ENCODE results near the gene SFSWAP. TPM values are rescaled to one million over a fixed set of nuclear protein-coding genes. Genes with fewer than 3 reads are reported as not detected.

The SFSWAP gene
- total and polyA plus RNA-seq, 2 of the 8 experiments (the other 6 are each of a cell fraction or from before 2014, with no cell fraction given): 36.5 to 49.5 TPM

DNA sequence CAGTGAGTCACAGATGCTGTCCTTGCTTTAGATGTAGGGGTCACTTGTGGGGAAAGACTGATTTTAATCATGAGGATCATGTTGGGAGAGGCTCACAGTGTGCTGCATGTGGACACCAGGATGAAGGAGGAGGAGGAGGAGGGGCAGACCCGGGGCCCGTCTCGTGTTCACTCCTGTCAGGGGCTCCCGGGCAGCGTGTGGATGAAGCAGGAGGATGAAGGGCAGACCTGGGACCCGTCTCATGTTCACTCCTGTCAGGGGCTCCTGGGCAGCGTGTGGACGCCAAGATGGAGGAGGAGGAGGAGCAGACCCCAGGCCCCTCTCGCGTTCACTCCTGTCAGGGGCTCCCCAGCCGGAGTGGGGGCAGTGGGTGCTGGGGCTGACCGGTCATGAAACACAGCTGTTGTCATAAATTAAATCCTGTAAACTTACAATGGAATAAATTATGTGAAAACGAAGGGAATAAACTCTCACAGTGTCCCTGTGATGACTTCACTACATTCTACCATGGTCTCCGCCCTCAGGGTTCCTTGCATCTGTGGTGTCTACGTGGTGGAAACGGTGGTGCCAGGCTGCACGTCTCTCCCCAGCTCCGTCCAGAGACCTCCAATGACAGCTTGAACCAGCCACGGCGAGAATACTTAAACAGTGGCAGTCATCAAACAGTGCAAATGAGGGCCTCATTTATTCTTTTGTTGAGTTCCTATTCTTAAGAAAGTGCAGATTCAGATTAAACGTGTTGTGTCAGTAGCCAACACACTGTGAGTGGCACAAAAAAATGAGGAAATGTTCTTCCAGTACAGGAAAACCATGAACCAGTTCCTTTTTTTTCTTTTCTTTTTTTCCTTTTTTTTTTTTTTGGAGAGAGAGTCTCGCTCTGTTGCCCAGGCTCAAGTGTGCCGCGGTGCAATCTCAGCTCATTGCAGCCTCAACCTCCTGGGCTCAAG lies 37.7 kb upstream of the SFSWAP start:
- H2BK12ac ChIP-seq (ENCODE audit: low read depth, low read length): no peak overlapping the region
- no peak overlapping the region for H2AK5ac ChIP-seq (ENCODE audit: low read depth, low read length)
- no peak overlapping the region for H3K27ac ChIP-seq (ENCODE audit: low read depth, low read length)
- no peak overlapping the region for H2BK20ac ChIP-seq (ENCODE audit: low read length)
- no peak overlapping the region for H4K91ac ChIP-seq (replicated peaks; ENCODE audit: insufficient read length, low read length)
- H4K20me1 ChIP-seq (replicated peaks in 1 of 2; ENCODE audit: control insufficient read depth in 1 of 2, insufficient read depth in 2 of 2, low read length in 2 of 2): no peaks in the 10 kb centered on the region
- H3K4ac ChIP-seq (replicated peaks; ENCODE audit: insufficient read length, low read depth, low read length): no peak overlapping the region
- no peak for DNase-seq (ENCODE audit: low read depth in 1 of 2, low spot score in 2 of 2)
- no peak overlapping the region for H3K4me3 ChIP-seq (ENCODE audit: extremely low read depth in 1 of 4, insufficient read depth in 2 of 4, low read depth in 3 of 4, low read length in 4 of 4)
- 92% methylated on average over 22 of the region's 24 CpGs; no CpG with 5 or more reads in 1 of the 2 experiments for WGBS, 2 experiments (ENCODE audit: extremely low coverage in 1 of 2, insufficient coverage in 1 of 2, insufficient read length in 1 of 2, insufficient replicate concordance in 2 of 2, low coverage in 1 of 2, low lambda C conversion rate in 2 of 2, missing lambda C conversion rate in 1 of 2)
- H3K14ac ChIP-seq (ENCODE audit: insufficient read length): no peak overlapping the region
- no peaks in the 10 kb centered on the region for H3K4me1 ChIP-seq (replicated peaks in 1 of 4; ENCODE audit: control insufficient read depth in 3 of 4, insufficient read depth in 4 of 4, low read length in 3 of 4)
- no peak overlapping the region for H2BK120ac ChIP-seq (replicated peaks; ENCODE audit: low read depth, low read length)
- peak overlapping the region; percentile 5; the same call in 1 of the 2 replicates for H4K8ac ChIP-seq (ENCODE audit: extremely low read depth, insufficient read depth, low read length)
- no peak overlapping the region for H4K5ac ChIP-seq (ENCODE audit: insufficient read length, low read depth, low read length)
- no peaks in the 10 kb centered on the region for H3K36me3 ChIP-seq (ENCODE audit: control insufficient read depth in 2 of 4, insufficient read depth in 4 of 4, low read length in 3 of 4)
- FAIRE-seq: no peak
- H2AFZ ChIP-seq (ENCODE audit: low read length): no peak overlapping the region
- no peak overlapping the region for H2BK15ac ChIP-seq (ENCODE audit: low read length)
- H3K9me3 ChIP-seq (ENCODE audit: insufficient read depth in 2 of 2, low read depth in 1 of 2, low read length in 1 of 2): peaks cover 0 to 3% of the 10 kb centered on the region in 2 experiments; a peak in 1 of 4 replicates
- no peak overlapping the region for H2BK5ac ChIP-seq (ENCODE audit: low read depth, low read length)
- no peaks in the 10 kb centered on the region for H3K79me1 ChIP-seq (ENCODE audit: low read depth, low read length)
- ChIA-PET CTCF (ENCODE audit: partially characterized antibody) (no interaction called here), POLR2A (ENCODE audit: partially characterized antibody) (interaction anchor here (0.6 kb wide), 1 partner anchor 567 kb away, joined by 3 read pairs; no protein-coding TSS in a partner anchor)
- H3K23ac ChIP-seq (ENCODE audit: insufficient read length): no peak overlapping the region
- H3K9ac ChIP-seq (replicated peaks in 1 of 4; ENCODE audit: extremely low read depth in 1 of 4, low read depth in 3 of 4, low read length in 3 of 4): no peak overlapping the region
- no peaks in the 10 kb centered on the region for H3K27me3 ChIP-seq (replicated peaks in 1 of 4; ENCODE audit: control insufficient read depth in 3 of 4, extremely low read depth in 1 of 4, insufficient read depth in 3 of 4, low read length in 3 of 4)
- no peak overlapping the region for H3K56ac ChIP-seq (replicated peaks; ENCODE audit: insufficient read length, low read depth, low read length)
- H3K79me2 ChIP-seq (ENCODE audit: control insufficient read depth in 1 of 2, insufficient read depth in 2 of 2, low read length in 2 of 2): no peaks in the 10 kb centered on the region
- H3K4me2 ChIP-seq (ENCODE audit: insufficient read depth in 1 of 2, low read depth in 2 of 2, low read length in 2 of 2): no peak overlapping the region
- H3K18ac ChIP-seq (ENCODE audit: extremely low read depth, low read length): no peak overlapping the region
- no peaks in the 10 kb centered on the region for H3K23me2 ChIP-seq (ENCODE audit: low read depth, low read length)
- TF ChIP-seq, protein P1, sequence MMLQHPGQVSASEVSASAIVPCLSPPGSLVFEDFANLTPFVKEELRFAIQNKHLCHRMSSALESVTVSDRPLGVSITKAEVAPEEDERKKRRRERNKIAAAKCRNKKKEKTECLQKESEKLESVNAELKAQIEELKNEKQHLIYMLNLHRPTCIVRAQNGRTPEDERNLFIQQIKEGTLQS (IDR thresholded peaks at IDR 0.05; ENCODE audit: insufficient read depth, low read depth, low read length): no peak
- TF ChIP-seq SP4 (IDR thresholded peaks at IDR 0.05; ENCODE audit: low read length) (no peak), CHD2 (IDR thresholded peaks at IDR 0.05; ENCODE audit: low read length) (no peak), SP2 (IDR thresholded peaks at IDR 0.05; ENCODE audit: low read length) (no peak), POU5F1 (IDR thresholded peaks at IDR 0.05; ENCODE audit: low read depth, low read length) (no peak), YY1 (IDR thresholded peaks at IDR 0.05; ENCODE audit: low read depth, low read length) (no peak), CREB1 (IDR thresholded peaks at IDR 0.05) (no peak), SIRT6 (IDR thresholded peaks at IDR 0.05; ENCODE audit: low read length) (no peak), KDM1A (IDR thresholded peaks at IDR 0.05; ENCODE audit: borderline replicate concordance, low read length) (no peak), GTF2F1 (IDR thresholded peaks at IDR 0.05; ENCODE audit: borderline replicate concordance, low read depth, low read length) (no peak), RNF2 (IDR thresholded peaks at IDR 0.05; ENCODE audit: borderline replicate concordance, low read depth, low read length, missing control alignments, poor library complexity, severe bottlenecking) (no peak), POLR2A (IDR thresholded peaks at IDR 0.05; ENCODE audit: control extremely low read depth in 1 of 2, low read depth in 2 of 2, low read length in 2 of 2) (no peak)
- TF ChIP-seq, protein P2, sequence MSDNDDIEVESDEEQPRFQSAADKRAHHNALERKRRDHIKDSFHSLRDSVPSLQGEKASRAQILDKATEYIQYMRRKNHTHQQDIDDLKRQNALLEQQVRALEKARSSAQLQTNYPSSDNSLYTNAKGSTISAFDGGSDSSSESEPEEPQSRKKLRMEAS (IDR thresholded peaks at IDR 0.05): no peak
